Ovary (tissue), 9 donors: ENCODE measurements around the gene GNG12. TPM values are rescaled to one million over a fixed set of nuclear protein-coding genes. Genes with fewer than 3 reads are reported as not detected.

Experiments
- DNase-seq, 5 donors: peaks; one replicate each; pipeline ENCODE4 v3.0.0-alpha.2; 2019 to 2020
- H3K27ac ChIP-seq, 2 donors: fragments of 200-600 bp; one replicate each; pipeline versions ENCODE4 v1.5.1 to v1.8.0; 2019 to 2022
- H3K27me3 ChIP-seq: fragments of 200-600 bp; one replicate; pipeline ENCODE4 v1.8.0; 2022
- H3K36me3 ChIP-seq: fragments of 200-600 bp; sonication (generic); one replicate; pipeline ENCODE4 v1.5.1; 2019
- H3K4me1 ChIP-seq: one replicate; pipeline ENCODE4 v1.8.1; 2013; ENCODE audit warnings: mild to moderate bottlenecking, moderate library complexity; ENCODE audit not compliant: insufficient read depth
- H3K4me3 ChIP-seq: fragments of 200-600 bp; sonication (generic); one replicate; pipeline ENCODE4 v1.5.1; 2017
- H3K9me3 ChIP-seq, 2 donors: fragments of 200-600 bp in 1 of 2; sonication (generic) in 1 of 2; one replicate each; pipeline versions ENCODE4 v1.5.1 to v1.8.1; 2013 to 2019; ENCODE audit warnings: mild to moderate bottlenecking in 1 of 2, moderate library complexity in 1 of 2
- CTCF ChIP-seq, 3 donors: fragments of 450-650 bp in 2 of 3; fragments of 200-600 bp in 1 of 3; IDR thresholded peaks; one replicate each; pipeline versions ENCODE4 v1.5.1 to v1.8.0; 2016 to 2022; ENCODE audit warnings: antibody characterized with exemption in 3 of 3, mild to moderate bottlenecking in 1 of 3
- EP300 ChIP-seq: sonication (generic); formaldehyde crosslinking; IDR thresholded peaks from one replicate; pipeline ENCODE4 v1.6.1; 2017; ENCODE audit warnings: antibody characterized with exemption
- POLR2A ChIP-seq: fragments of 450-650 bp; IDR thresholded peaks from one replicate; pipeline ENCODE4 v1.6.1; 2017; ENCODE audit warnings: antibody characterized with exemption, mild to moderate bottlenecking, moderate library complexity
- WGBS, 3 donors: extraction: QIAGEN DNeasy Blood & Tissue Kit in 1 of 3; methylation state at CpG; one replicate each; pipeline versions ENCODE4 v1.1.5 to v1.1.7; 2013 to 2017; 5-methylcytosine and 5-hydroxymethylcytosine counted together
- intact Hi-C, 4 donors: fragments of 100-400 bp; cut with DNase I; formaldehyde crosslinking; loops; one replicate each; pipeline versions ENCODE4 v1.11.0 to v1.15.1; 2022 to 2023
- polyA plus RNA-seq, 2 donors: library from polyadenylated mRNA; stranded (reverse); fragments of 200-250 nt in 1 of 2; fragments of 350-450 nt in 1 of 2; fragmentation: Illumina TruSeq in 1 of 2; extraction: RNeasy Lipid Tissue Mini Kit (QIAGEN cat#74804) in 1 of 2; gene quantifications; one replicate each; pipeline ENCODE4 v1.2.3, GENCODE V29; 2013 to 2014
- total RNA-seq, 7 donors: library from RNA; depleted of rRNA in 2 of 7; stranded (reverse); fragments of >200 nt in 2 of 7; fragmentation: NEBNext Ultra II Directional in 3 of 7; extraction: Animal tissue kit (Norgen Biotek cat#: 25700) in 3 of 7; gene quantifications; one replicate each; pipeline versions ENCODE4 v1.1.0 to v1.2.4, GENCODE V29; 2016 to 2023
- donor health status: DM: no; HTN: no; CAD: no; lungs with moderate emphysema.
- donor health status: DM: no; HTN: no; CAD: no.
- donor health status: Bipolar disorder and iron deficiency.
- donor health status: DM: yes; HTN: yes; CAD: no.
- donor health status: DM: no; HTN: no; CAD: no.
- donor health status: DM: yes; HTN: yes; CAD: no.

GNG12 gene
- total and polyA plus RNA-seq, 9 donors: 41.0 to 121 (median 68.0) TPM

- Histone ChIP-seq H3K36me3 (no peaks in the 10 kb centered on the region), H3K9me3 (no peaks in the 10 kb centered on the region), H3K27me3 (no peaks in the 10 kb centered on the region), H3K4me3 (no peak overlapping the region), H3K27ac (no peak overlapping the region), H3K4me1 (peaks cover 4% of the 10 kb centered on the region)
- no peak for DNase-seq
- no peak for TF ChIP-seq EP300
- intact Hi-C loops: no loop called here
- 77 to 92% (median 89%) methylated on average over 4 of the region's 4 CpGs for WGBS, 3 donors
Observed at GRCh38 chr1:67825591-67825990, 7.7 kb downstream of the GNG12 start.

- WGBS, 3 donors: 85 to 94% (median 93%) methylated on average over 1 of the region's 1 CpG
Observed at GRCh38 chr1:67824766-67825165, 8.5 kb downstream of the GNG12 start.

DNA sequence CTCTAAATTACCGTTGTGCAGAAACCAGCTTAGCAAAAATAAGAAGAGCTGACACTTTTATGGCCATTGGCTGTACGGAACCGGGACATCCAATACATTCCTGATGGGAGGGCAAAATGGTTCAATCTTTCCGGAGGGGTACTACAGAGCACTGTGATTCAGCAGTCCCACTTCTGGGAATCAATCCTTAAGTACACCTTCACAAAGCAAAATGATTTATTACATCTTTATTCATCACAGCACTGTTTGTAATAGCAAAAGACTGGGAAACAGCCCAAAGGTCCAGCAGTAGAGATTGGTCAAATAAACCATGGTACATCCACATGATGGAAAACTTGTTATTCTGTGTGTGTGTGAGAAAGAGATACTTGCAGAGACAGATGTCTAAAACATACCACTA lies 9.7 kb downstream of the GNG12 start:
- H3K27me3 ChIP-seq: no peaks in the 10 kb centered on the region
- peaks cover 8% of the 10 kb centered on the region for H3K4me1 ChIP-seq
- TF ChIP-seq CTCF (IDR thresholded peaks at IDR 0.05): no peak
- no peak for TF ChIP-seq EP300
- TF ChIP-seq POLR2A: no peak
- no peaks in the 10 kb centered on the region for H3K36me3 ChIP-seq
- intact Hi-C loops: no loop called here
- H3K27ac ChIP-seq: no peak overlapping the region
- H3K4me3 ChIP-seq: no peak overlapping the region
- no peaks in the 10 kb centered on the region for H3K9me3 ChIP-seq
- 72 to 92% (median 90%) methylated on average over 4 of the region's 4 CpGs for WGBS, 3 donors
- DNase-seq: no peak

More at GRCh38 chr1:67824766-67825165, 8.5 kb downstream of the GNG12 start:
- Histone ChIP-seq H3K4me3 (no peak overlapping the region), H3K36me3 (no peaks in the 10 kb centered on the region), H3K27ac (no peak overlapping the region), H3K27me3 (no peaks in the 10 kb centered on the region), H3K4me1 (peaks cover 4% of the 10 kb centered on the region), H3K9me3 (no peaks in the 10 kb centered on the region)
- TF ChIP-seq POLR2A (no peak), EP300 (no peak), CTCF (IDR thresholded peaks at IDR 0.05) (no peak)
- DNase-seq: no peak
- intact Hi-C loops: no loop called here

- intact Hi-C loops: no loop called here
- DNase-seq: no peak
- WGBS, 3 donors: 48 to 68% (median 51%) methylated on average over 4 of the region's 4 CpGs
- Histone ChIP-seq H3K9me3 (no peaks in the 10 kb centered on the region), H3K27me3 (no peaks in the 10 kb centered on the region), H3K27ac (no peak overlapping the region), H3K4me3 (no peak overlapping the region), H3K36me3 (no peaks in the 10 kb centered on the region), H3K4me1 (peaks cover 8% of the 10 kb centered on the region)
- TF ChIP-seq CTCF (IDR thresholded peaks at IDR 0.05) (no peak), POLR2A (no peak), EP300 (no peak)
Observed at GRCh38 chr1:67821263-67821662, 12.0 kb downstream of the GNG12 start.

GRCh38 chr1:67818725-67819301 lies 14.5 kb downstream of the GNG12 start:
- no peaks in the 10 kb centered on the region for H3K9me3 ChIP-seq
- H3K27me3 ChIP-seq: no peaks in the 10 kb centered on the region
- 92 to 95% (median 94%) methylated on average over 8 of the region's 8 CpGs for WGBS, 3 donors
- no peaks in the 10 kb centered on the region for H3K36me3 ChIP-seq
- no peak for DNase-seq
- TF ChIP-seq POLR2A (no peak), EP300 (no peak), CTCF (IDR thresholded peaks at IDR 0.05) (no peak)
- H3K4me1 ChIP-seq: peaks cover 8% of the 10 kb centered on the region
- intact Hi-C loops: no loop called here
- H3K4me3 ChIP-seq: no peak overlapping the region
- H3K27ac ChIP-seq: no peak overlapping the region
